HL-60 (cell line): Measurements from ENCODE around the gene NEK2.
A peak's percentile ranks its signal among the peaks of the same experiment; 100 is the strongest.
"Not testable (repeated sequence)": the region's sequence is repeated elsewhere in the genome, so short reads cannot be mapped to it uniquely, and the experiment has no call there.

ENCODE experiments used
- DNase-seq, 2 experiments: peaks; one replicate each; pipeline ENCODE4 v3.0.0-alpha.2; 2010 to 2020; ENCODE audit warnings: low read depth in 1 of 2, low spot score in 1 of 2
- H3K27ac ChIP-seq: fragments of 250-450 bp; sonication (Bioruptor Pico); replicated peaks from 2 replicates; pipeline ENCODE4 v1.5.1; 2020; ENCODE audit warnings: mild to moderate bottlenecking, moderate library complexity
- H3K27me3 ChIP-seq: fragments of 250-450 bp; sonication (Bioruptor Pico); 2 replicates; pipeline ENCODE4 v1.5.1; 2021; ENCODE audit warnings: mild to moderate bottlenecking, moderate library complexity; ENCODE audit not compliant: insufficient read depth, poor library complexity, severe bottlenecking
- H3K4me3 ChIP-seq: replicated peaks from 2 replicates; pipeline ENCODE4 v1.5.1; 2011; ENCODE audit warnings: mild to moderate bottlenecking, control low read depth, low read length; ENCODE audit not compliant: insufficient read depth
- GABPA ChIP-seq: IDR thresholded peaks from 2 replicates; pipeline ENCODE4 v1.6.1; 2012; ENCODE audit warnings: low read depth
- POLR2AphosphoS5 ChIP-seq: IDR thresholded peaks from 2 replicates; pipeline ENCODE4 v1.6.1; 2012; ENCODE audit warnings: low read depth
- SPI1 ChIP-seq: IDR thresholded peaks from 2 replicates; pipeline ENCODE4 v1.6.1; 2012; ENCODE audit warnings: low read depth, mild to moderate bottlenecking, borderline replicate concordance
- TF ChIP-seq, protein P1 (sequence below): IDR thresholded peaks from 2 replicates; pipeline ENCODE4 v1.6.1; 2012; ENCODE audit warnings: low read depth; ENCODE audit not compliant: insufficient replicate concordance
- TF ChIP-seq, protein P2 (sequence below): IDR thresholded peaks from one replicate; pipeline ENCODE4 v1.5.1; 2011; ENCODE audit warnings: low read length, control low read depth, inconsistent platforms; ENCODE audit not compliant: insufficient read depth

The NEK2 gene

GRCh38 chr1:211628417-211628816 is 47.0 kb downstream of the NEK2 start:
- H3K4me3 ChIP-seq: no peak overlapping the region
- DNase-seq: no peak
- TF ChIP-seq, protein P1, sequence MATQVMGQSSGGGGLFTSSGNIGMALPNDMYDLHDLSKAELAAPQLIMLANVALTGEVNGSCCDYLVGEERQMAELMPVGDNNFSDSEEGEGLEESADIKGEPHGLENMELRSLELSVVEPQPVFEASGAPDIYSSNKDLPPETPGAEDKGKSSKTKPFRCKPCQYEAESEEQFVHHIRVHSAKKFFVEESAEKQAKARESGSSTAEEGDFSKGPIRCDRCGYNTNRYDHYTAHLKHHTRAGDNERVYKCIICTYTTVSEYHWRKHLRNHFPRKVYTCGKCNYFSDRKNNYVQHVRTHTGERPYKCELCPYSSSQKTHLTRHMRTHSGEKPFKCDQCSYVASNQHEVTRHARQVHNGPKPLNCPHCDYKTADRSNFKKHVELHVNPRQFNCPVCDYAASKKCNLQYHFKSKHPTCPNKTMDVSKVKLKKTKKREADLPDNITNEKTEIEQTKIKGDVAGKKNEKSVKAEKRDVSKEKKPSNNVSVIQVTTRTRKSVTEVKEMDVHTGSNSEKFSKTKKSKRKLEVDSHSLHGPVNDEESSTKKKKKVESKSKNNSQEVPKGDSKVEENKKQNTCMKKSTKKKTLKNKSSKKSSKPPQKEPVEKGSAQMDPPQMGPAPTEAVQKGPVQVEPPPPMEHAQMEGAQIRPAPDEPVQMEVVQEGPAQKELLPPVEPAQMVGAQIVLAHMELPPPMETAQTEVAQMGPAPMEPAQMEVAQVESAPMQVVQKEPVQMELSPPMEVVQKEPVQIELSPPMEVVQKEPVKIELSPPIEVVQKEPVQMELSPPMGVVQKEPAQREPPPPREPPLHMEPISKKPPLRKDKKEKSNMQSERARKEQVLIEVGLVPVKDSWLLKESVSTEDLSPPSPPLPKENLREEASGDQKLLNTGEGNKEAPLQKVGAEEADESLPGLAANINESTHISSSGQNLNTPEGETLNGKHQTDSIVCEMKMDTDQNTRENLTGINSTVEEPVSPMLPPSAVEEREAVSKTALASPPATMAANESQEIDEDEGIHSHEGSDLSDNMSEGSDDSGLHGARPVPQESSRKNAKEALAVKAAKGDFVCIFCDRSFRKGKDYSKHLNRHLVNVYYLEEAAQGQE: no peak
- no peak overlapping the region for H3K27ac ChIP-seq
- H3K27me3 ChIP-seq: no peaks in the 10 kb centered on the region

- no peaks in the 10 kb centered on the region for H3K27me3 ChIP-seq
- H3K4me3 ChIP-seq: no peak overlapping the region
- DNase-seq: no peak
- H3K27ac ChIP-seq: no peak overlapping the region
- TF ChIP-seq, protein P1: no peak
- TF ChIP-seq SPI1 (no peak), GABPA (no peak), POLR2AphosphoS5 (no peak)
- TF ChIP-seq, protein P2, sequence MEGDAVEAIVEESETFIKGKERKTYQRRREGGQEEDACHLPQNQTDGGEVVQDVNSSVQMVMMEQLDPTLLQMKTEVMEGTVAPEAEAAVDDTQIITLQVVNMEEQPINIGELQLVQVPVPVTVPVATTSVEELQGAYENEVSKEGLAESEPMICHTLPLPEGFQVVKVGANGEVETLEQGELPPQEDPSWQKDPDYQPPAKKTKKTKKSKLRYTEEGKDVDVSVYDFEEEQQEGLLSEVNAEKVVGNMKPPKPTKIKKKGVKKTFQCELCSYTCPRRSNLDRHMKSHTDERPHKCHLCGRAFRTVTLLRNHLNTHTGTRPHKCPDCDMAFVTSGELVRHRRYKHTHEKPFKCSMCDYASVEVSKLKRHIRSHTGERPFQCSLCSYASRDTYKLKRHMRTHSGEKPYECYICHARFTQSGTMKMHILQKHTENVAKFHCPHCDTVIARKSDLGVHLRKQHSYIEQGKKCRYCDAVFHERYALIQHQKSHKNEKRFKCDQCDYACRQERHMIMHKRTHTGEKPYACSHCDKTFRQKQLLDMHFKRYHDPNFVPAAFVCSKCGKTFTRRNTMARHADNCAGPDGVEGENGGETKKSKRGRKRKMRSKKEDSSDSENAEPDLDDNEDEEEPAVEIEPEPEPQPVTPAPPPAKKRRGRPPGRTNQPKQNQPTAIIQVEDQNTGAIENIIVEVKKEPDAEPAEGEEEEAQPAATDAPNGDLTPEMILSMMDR: no peak
These were observed 48.2 kb downstream of the NEK2 start for GRCh38 chr1:211627259-211627658.

DNA sequence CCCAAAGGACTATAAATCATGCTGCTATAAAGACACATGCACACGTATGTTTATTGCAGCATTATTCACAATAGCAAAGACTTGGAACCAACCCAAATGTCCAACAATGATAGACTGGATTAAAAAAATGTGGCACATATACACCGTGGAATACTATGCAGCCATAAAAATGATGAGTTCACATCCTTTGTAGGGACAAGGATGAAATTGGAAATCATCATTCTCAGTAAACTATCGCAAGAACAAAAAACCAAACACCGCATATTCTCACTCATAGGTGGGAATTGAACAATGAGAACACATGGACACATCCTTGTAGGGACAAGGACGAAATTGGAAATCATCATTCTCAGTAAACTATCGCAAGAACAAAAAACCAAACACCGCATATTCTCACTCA is 49.6 kb downstream of the NEK2 start:
- not testable (repeated sequence) for H3K4me3 ChIP-seq, DNase-seq

DNA sequence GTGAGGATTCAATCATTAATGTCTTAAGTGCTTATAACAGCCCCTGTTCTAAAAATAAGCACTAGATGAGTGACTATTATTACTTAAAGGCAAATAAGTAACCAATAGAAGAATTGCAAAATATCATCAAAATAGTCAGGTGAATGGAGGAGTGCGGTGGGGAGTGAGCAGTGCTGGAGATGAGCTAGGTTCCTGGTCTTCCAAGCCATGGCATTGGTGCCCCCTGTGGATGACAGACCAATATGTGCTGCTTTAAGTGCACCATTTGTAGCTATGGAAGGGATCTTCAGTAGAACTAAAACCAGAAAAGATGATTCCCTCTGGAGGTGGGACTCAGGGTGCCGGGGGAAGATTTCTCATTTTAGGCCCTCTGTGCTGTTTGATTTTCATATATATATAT is 50.4 kb downstream of the NEK2 start:
- peak; percentile 70 to 76 for DNase-seq

More for the DNA sequence above, 49.6 kb downstream of the NEK2 start:
- H3K27ac ChIP-seq, H3K27me3 ChIP-seq: not testable (repeated sequence)

DNA sequence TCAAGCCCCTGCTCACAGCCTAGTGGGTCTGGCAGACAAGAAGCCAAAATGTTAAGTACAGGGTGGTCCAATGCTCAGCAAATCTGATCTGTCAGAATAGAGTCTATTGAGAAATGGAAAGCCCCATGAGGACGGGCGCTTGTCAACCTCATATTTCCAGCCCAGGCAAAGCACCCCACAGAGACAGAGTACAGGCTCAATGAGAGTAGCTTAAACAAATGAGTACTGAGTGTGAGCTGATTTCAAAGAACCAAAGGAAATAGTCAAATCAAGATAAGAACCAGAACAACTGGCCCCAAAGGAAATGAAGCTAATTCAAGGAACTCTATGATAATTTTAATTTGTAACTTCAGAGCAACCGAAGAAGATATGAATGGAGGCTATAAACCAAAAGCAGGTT is 51.9 kb downstream of the NEK2 start:
- TF ChIP-seq, protein P2: no peak
- TF ChIP-seq SPI1: no peak
- TF ChIP-seq, protein P1: no peak
- no peak for TF ChIP-seq POLR2AphosphoS5
- no peak for TF ChIP-seq GABPA
- no peak for DNase-seq
- no peak overlapping the region for H3K4me3 ChIP-seq
- H3K27me3 ChIP-seq: no peaks in the 10 kb centered on the region
- H3K27ac ChIP-seq: no peak overlapping the region

More for the DNA sequence above, 50.4 kb downstream of the NEK2 start:
- no peak overlapping the region for H3K27ac ChIP-seq
- TF ChIP-seq, protein P2: peak; percentile 23
- no peak for TF ChIP-seq GABPA
- H3K27me3 ChIP-seq: no peaks in the 10 kb centered on the region
- H3K4me3 ChIP-seq: no peak overlapping the region
